NCI-H2227 treated with DMSO at 0.1 percent for 48 hours (cell line): ENCODE measurements around the gene TSEN34.
"Not testable (repeated sequence)": the region's sequence is repeated elsewhere in the genome, so short reads cannot be mapped to it uniquely, and the experiment has no call there.

Experiments used
- DNase-seq: peaks from one replicate; lab custom pipeline; 2025; lab: John Stamatoyannopoulos, UW

Gene TSEN34

GRCh38 chr19:54160854-54161253, 30.3 kb upstream of the TSEN34 start:
- peak; percentile 39 for DNase-seq

GRCh38 chr19:54162241-54162805, 28.8 kb upstream of the TSEN34 start:
- no peak for DNase-seq

- no peak for DNase-seq
These were observed 28.2 kb upstream of the TSEN34 start for GRCh38 chr19:54162884-54163283.

- no peak for DNase-seq
These were observed 26.6 kb upstream of the TSEN34 start for GRCh38 chr19:54164369-54165068.

- DNase-seq, result no peak
These were observed 25.9 kb upstream of the TSEN34 start for GRCh38 chr19:54165222-54165621.

- peak; percentile 96 for DNase-seq
These were observed 22.8 kb upstream of the TSEN34 start for GRCh38 chr19:54168174-54168917.

- DNase-seq, result no peak
These were observed 21.9 kb upstream of the TSEN34 start for GRCh38 chr19:54169149-54169740.

- DNase-seq, result not testable (repeated sequence)
These were observed 19.2 kb upstream of the TSEN34 start for GRCh38 chr19:54171736-54172431.

GRCh38 chr19:54172471-54173358, 18.4 kb upstream of the TSEN34 start, which contains the start of gene TMC4:
Gene TMC4 (minus strand): TSS chr19:54173160. CDS start chr19:54173117, 43 bp downstream.
- no peak for DNase-seq

- DNase-seq, result no peak
These were observed 17.8 kb upstream of the TSEN34 start for GRCh38 chr19:54173359-54173699.

- no peak for DNase-seq
These were observed 16.9 kb upstream of the TSEN34 start for GRCh38 chr19:54173951-54174834.

GRCh38 chr19:54178581-54179261, 12.4 kb upstream of the TSEN34 start:
- peak; percentile 67 for DNase-seq

- peak; percentile 69 for DNase-seq
These were observed 11.8 kb upstream of the TSEN34 start for GRCh38 chr19:54179262-54179852.

- peak; percentile 99 for DNase-seq
These were observed 11.1 kb upstream of the TSEN34 start for GRCh38 chr19:54179921-54180461.

GRCh38 chr19:54180691-54181091, 10.4 kb upstream of the TSEN34 start:
- peak; percentile 64 for DNase-seq

- not testable (repeated sequence) for DNase-seq
These were observed 9.2 kb upstream of the TSEN34 start for GRCh38 chr19:54181894-54182293.

GRCh38 chr19:54183431-54183830, 7.7 kb upstream of the TSEN34 start:
- no peak for DNase-seq

GRCh38 chr19:54186351-54186750, 4.8 kb upstream of the TSEN34 start:
- no peak for DNase-seq

GRCh38 chr19:54186934-54187381, 4.2 kb upstream of the TSEN34 start:
- DNase-seq, result no peak
